RWPE2 (cell line): ENCODE measurements around the gene GLG1.
"Not testable (repeated sequence)": the region's sequence is repeated elsewhere in the genome, so short reads cannot be mapped to it uniquely, and the experiment has no call there.

ENCODE experiments used
- ATAC-seq: fragments of 200-7000 bp; cut with Tn5 transposase; 3 replicates; pipeline ENCODE4 v1.9.1; 2021; ENCODE audit warnings: low read depth
- DNase-seq: peaks from one replicate; pipeline ENCODE4 v3.0.0-alpha.2; 2020; ENCODE audit warnings: low spot score
- H3K27ac ChIP-seq: fragments of 450-650 bp; 2 replicates; pipeline ENCODE4 v1.5.1; 2017; ENCODE audit warnings: mild to moderate bottlenecking; ENCODE audit not compliant: poor library complexity, severe bottlenecking
- H3K27me3 ChIP-seq: fragments of 250-450 bp; sonication (Bioruptor Pico); 2 replicates; pipeline ENCODE4 v1.5.1; 2021; ENCODE audit warnings: mild to moderate bottlenecking, moderate library complexity; ENCODE audit not compliant: insufficient read depth, poor library complexity, severe bottlenecking
- H3K36me3 ChIP-seq: fragments of 250-450 bp; sonication (Bioruptor Pico); 2 replicates; pipeline ENCODE4 v1.5.1; 2020; ENCODE audit warnings: low read depth, mild to moderate bottlenecking, moderate library complexity
- H3K4me1 ChIP-seq: fragments of 250-450 bp; sonication (Bioruptor Pico); 2 replicates; pipeline ENCODE4 v1.5.1; 2021; ENCODE audit warnings: mild to moderate bottlenecking, moderate library complexity; ENCODE audit not compliant: insufficient read depth, poor library complexity, severe bottlenecking
- H3K4me3 ChIP-seq: fragments of 250-450 bp; sonication (Bioruptor Pico); 2 replicates; pipeline ENCODE4 v1.5.1; 2021; ENCODE audit warnings: mild to moderate bottlenecking, moderate library complexity; ENCODE audit not compliant: severe bottlenecking
- H3K9me3 ChIP-seq: fragments of 250-450 bp; sonication (Bioruptor Pico); 2 replicates; pipeline ENCODE4 v1.5.1; 2021; ENCODE audit warnings: mild to moderate bottlenecking, moderate library complexity; ENCODE audit not compliant: severe bottlenecking
- TF ChIP-seq, protein P1 (sequence below): fragments of 450-650 bp; IDR thresholded peaks from one replicate; pipeline ENCODE4 v1.5.1; 2017; ENCODE audit warnings: mild to moderate bottlenecking, moderate library complexity; ENCODE audit not compliant: poor library complexity, severe bottlenecking

The GLG1 gene

GRCh38 chr16:74447578-74447977 lies 159.3 kb downstream of the GLG1 start:
- H3K4me3 ChIP-seq = no peak overlapping the region
- H3K27ac ChIP-seq = peak overlapping the region; percentile 99
- no peaks in the 10 kb centered on the region for H3K9me3 ChIP-seq
- TF ChIP-seq, protein P1, sequence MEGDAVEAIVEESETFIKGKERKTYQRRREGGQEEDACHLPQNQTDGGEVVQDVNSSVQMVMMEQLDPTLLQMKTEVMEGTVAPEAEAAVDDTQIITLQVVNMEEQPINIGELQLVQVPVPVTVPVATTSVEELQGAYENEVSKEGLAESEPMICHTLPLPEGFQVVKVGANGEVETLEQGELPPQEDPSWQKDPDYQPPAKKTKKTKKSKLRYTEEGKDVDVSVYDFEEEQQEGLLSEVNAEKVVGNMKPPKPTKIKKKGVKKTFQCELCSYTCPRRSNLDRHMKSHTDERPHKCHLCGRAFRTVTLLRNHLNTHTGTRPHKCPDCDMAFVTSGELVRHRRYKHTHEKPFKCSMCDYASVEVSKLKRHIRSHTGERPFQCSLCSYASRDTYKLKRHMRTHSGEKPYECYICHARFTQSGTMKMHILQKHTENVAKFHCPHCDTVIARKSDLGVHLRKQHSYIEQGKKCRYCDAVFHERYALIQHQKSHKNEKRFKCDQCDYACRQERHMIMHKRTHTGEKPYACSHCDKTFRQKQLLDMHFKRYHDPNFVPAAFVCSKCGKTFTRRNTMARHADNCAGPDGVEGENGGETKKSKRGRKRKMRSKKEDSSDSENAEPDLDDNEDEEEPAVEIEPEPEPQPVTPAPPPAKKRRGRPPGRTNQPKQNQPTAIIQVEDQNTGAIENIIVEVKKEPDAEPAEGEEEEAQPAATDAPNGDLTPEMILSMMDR = no peak
- no peak for DNase-seq
- peaks cover 27% of the 10 kb centered on the region for H3K36me3 ChIP-seq
- no peak for ATAC-seq
- H3K4me1 ChIP-seq = peaks cover 32% of the 10 kb centered on the region
- H3K27me3 ChIP-seq = no peaks in the 10 kb centered on the region

DNA sequence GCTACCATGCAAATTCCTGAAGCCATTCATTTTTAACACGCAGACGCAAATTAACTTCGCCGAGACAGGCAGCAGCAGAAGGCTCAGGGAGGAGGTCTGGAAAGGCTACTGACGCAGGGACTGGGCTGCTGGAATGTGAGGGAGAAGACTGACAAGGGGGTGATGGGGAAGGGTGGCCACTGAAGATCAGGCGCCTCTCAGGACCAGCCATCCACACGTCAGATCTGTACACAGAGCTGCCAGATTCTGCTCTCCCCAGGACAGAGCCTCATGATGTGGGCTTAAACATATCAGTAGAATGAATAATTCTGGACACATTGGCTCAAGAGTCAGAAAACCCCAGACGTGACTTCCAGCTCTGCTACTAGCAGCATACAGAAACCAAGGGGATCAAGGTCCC lies 160.0 kb downstream of the GLG1 start:
- H3K27me3 ChIP-seq = no peaks in the 10 kb centered on the region
- DNase-seq (no peak), ATAC-seq (no peak)
- H3K36me3 ChIP-seq = peaks cover 22% of the 10 kb centered on the region
- TF ChIP-seq, protein P1 = no peak
- peaks cover 32% of the 10 kb centered on the region for H3K4me1 ChIP-seq
- H3K27ac ChIP-seq = no peak overlapping the region
- no peak overlapping the region for H3K4me3 ChIP-seq
- no peaks in the 10 kb centered on the region for H3K9me3 ChIP-seq

DNA sequence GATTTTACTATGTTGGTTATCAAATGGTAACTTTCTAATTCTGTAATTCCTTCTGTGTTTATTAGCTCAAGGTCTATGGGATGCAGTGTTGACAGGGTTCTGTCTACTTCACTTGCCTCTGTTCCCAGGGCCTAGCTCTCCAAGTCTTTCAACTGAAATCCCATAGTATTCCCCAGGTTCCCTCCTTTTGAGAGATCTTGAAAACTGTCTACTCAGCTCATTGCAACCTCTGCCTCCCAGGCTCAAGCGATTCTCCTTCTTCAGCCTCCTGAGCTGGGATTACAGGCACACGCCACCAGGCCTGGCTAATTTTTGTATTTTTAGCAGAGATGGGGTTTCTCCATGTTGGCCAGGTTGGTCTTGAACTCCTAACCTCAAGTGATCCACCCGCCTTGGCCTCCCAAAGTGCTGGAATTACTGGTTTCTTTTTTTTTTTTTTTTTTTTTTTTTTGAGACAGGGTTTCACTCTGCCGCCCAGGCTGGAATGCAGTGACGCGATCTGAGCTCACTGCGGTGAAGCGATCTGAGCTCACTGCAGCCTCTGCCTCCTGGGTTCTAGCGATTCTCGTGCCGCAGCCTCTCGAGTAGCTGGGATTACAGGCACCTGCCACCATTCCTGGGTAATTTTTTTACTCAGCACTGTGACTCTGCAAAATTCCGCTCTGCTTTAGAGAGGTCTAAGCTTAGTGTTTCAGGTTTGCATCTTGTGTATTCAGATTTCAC lies 163.1 kb downstream of the GLG1 start:
- H3K27ac ChIP-seq, H3K27me3 ChIP-seq, DNase-seq, H3K4me3 ChIP-seq, ATAC-seq, H3K9me3 ChIP-seq: not testable (repeated sequence)
- peaks cover 12% of the 10 kb centered on the region; the same call in 1 of the 2 replicates for H3K36me3 ChIP-seq
- peaks cover 14% of the 10 kb centered on the region for H3K4me1 ChIP-seq

DNA sequence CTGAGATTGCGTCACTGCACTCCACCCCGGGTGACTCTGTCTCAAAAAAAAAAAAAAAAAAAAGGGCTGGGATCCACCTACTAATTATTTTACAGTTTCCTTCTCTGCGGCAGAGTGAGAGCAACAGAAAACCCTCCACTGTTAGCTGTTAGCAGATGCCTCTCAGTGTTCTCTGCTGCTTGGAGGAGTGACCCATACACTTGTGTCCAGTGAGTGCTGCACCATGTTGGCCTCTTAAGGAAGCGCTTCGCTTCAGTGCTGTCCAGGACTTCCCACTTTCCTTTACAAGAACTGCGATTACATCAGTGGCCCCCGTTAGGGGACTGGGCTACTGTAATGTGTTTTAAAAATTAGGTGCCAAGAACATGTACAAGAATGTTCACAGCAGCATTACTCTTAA lies 167.2 kb downstream of the GLG1 start:
- TF ChIP-seq, protein P1 = no peak

DNA sequence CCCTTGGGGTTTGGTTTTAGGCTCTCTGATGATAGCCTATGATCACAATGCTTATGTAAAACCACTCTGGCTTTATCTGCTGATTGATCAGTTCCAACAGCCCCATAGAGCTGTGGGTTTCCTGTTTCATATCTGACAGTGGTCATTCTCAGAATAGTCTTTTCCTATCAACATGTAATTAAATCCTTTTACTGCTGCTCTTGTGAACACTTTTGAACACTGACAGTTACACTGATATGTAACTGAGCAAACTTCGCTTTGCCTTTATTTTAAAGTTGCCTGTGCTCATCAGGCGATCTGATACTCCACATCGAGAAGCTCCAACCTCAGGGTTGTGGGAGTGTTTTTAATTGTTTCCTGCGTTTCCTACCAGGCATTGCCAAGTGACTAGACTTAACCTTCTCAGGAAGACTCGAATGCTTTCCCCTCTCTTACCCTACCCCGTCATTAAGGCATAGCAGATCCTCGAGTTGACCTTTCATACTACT lies 168.4 kb downstream of the GLG1 start:
- no peaks in the 10 kb centered on the region for H3K4me1 ChIP-seq
- TF ChIP-seq, protein P1 = no peak
- no peaks in the 10 kb centered on the region for H3K36me3 ChIP-seq
- H3K27ac ChIP-seq = no peak overlapping the region
- H3K9me3 ChIP-seq = no peaks in the 10 kb centered on the region
- no peak for ATAC-seq
- no peak overlapping the region for H3K4me3 ChIP-seq
- no peaks in the 10 kb centered on the region for H3K27me3 ChIP-seq
- DNase-seq = no peak

More for the DNA sequence above, 167.2 kb downstream of the GLG1 start:
- H3K9me3 ChIP-seq = no peaks in the 10 kb centered on the region
- H3K36me3 ChIP-seq = no peaks in the 10 kb centered on the region
- H3K4me3 ChIP-seq = no peak overlapping the region
- H3K4me1 ChIP-seq = no peaks in the 10 kb centered on the region
- DNase-seq = no peak
- H3K27me3 ChIP-seq = no peaks in the 10 kb centered on the region
- H3K27ac ChIP-seq = no peak overlapping the region
- ATAC-seq = no peak
